ENCODE data around the gene ADAT3. TPM values are rescaled to one million over a fixed set of nuclear protein-coding genes. Genes with fewer than 3 reads are reported as not detected.

The ADAT3 gene
- total and polyA plus RNA-seq, 2 of the 4 experiments (the other 2 are of a cell fraction), result 0.36 to 2.8 TPM

- TF ChIP-seq RAD21 (IDR thresholded peaks at IDR 0.05; ENCODE audit: low read length), result no peak
These were observed 44.2 kb upstream of the ADAT3 start (continued) for GRCh38 chr19:1860821-1861598.

DNA sequence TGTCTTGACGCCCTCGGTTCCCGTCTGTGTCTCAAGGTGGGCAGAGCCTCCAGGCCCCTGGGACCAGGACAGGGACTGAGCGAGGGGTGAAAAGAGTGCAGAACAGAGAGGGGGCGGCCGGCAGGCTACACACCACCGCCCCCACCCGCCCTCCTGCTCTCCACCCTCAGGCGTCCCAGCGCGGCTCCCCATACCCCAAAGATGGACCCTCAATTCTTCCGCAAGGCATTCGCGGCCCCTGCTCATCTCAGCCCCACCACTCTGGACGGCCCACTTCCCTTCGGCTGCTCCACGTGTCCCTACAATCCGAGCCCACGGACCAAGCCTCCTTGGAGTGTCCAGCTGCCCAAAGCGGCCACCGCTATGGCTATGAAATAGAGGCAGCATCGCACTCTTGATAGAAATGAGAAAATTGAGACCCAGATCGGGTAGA, 43.6 kb upstream of the ADAT3 start:
- no TSS peak for BruUV-seq (replicated peaks)
- intact Hi-C loops (cut with micrococcal nuclease), result no loop called here
- peak overlapping the region; percentile 54 for H2AK5ac ChIP-seq (ENCODE audit: low read depth, low read length)
- no peak for DNase-seq
- peaks cover 37% of the 10 kb centered on the region for H3K4me1 ChIP-seq (ENCODE audit: control insufficient read depth, insufficient read depth, low read length)
- 0 out of 2 replicates have a peak overlapping the region, but pooled peaks have one; percentile 21 for H4K91ac ChIP-seq (ENCODE audit: insufficient read depth, low read depth, low read length)
- peak overlapping the region; percentile 50 for H3K23ac ChIP-seq (ENCODE audit: low read depth, low read length)
- POLR2A ChIA-PET (ENCODE audit: unreplicated experiment), result no interaction called here
- H2BK120ac ChIP-seq (ENCODE audit: low read depth, low read length), result no peak overlapping the region
- H3K79me1 ChIP-seq (ENCODE audit: low read depth in 1 of 2, low read length in 2 of 2), result peaks cover 5 to 63% of the 10 kb centered on the region in 2 experiments; a peak in 3 of 4 replicates
- CTCF ChIA-PET, result no interaction called here
- H3K4ac ChIP-seq (ENCODE audit: low read depth, low read length), result peak overlapping the region; percentile 58
- H4K20me1 ChIP-seq (ENCODE audit: insufficient read depth, low read length), result peaks cover 61% of the 10 kb centered on the region
- peak overlapping the region; percentile 98 for H3K4me3 ChIP-seq (ENCODE audit: insufficient read depth, low read depth, low read length)
- no peak overlapping the region; the same call in 1 of the 2 replicates for H3K56ac ChIP-seq (ENCODE audit: extremely low read depth, insufficient read depth, low read length)
- H3K9me1 ChIP-seq (ENCODE audit: insufficient read depth, low read length), result peaks cover under 1% of the 10 kb centered on the region; the same call in 1 of the 2 replicates
- H3K36me3 ChIP-seq (ENCODE audit: control insufficient read depth, insufficient read depth, low read length), result no peaks in the 10 kb centered on the region
- TF ChIP-seq SMC3 (IDR thresholded peaks at IDR 0.05; ENCODE audit: low read depth, low read length) (no peak), CEBPB (IDR thresholded peaks at IDR 0.05; ENCODE audit: low read depth, low read length) (no peak), RAD21 (IDR thresholded peaks at IDR 0.05; ENCODE audit: low read length) (no peak), FOS (IDR thresholded peaks at IDR 0.05; ENCODE audit: low read depth, low read length) (no peak), MXI1 (IDR thresholded peaks at IDR 0.05; ENCODE audit: borderline replicate concordance, low read depth, low read length) (peak; percentile 92), MAZ (IDR thresholded peaks at IDR 0.05; ENCODE audit: borderline replicate concordance, low read depth, low read length) (no peak)
- TF ChIP-seq, protein P1, sequence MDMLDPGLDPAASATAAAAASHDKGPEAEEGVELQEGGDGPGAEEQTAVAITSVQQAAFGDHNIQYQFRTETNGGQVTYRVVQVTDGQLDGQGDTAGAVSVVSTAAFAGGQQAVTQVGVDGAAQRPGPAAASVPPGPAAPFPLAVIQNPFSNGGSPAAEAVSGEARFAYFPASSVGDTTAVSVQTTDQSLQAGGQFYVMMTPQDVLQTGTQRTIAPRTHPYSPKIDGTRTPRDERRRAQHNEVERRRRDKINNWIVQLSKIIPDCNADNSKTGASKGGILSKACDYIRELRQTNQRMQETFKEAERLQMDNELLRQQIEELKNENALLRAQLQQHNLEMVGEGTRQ (IDR thresholded peaks at IDR 0.05; ENCODE audit: low read depth, low read length), result peak; percentile 41; the same call in 1 of the 2 replicates
- peak overlapping the region; percentile 84 for H3K9ac ChIP-seq (ENCODE audit: low read depth, low read length)
- no peak overlapping the region for H2BK15ac ChIP-seq (ENCODE audit: low read depth, low read length)
- H3K4me2 ChIP-seq (ENCODE audit: low read depth, low read length), result peak overlapping the region; percentile 77
- no peak overlapping the region for H4K5ac ChIP-seq (ENCODE audit: low read depth, low read length)
- no peak overlapping the region for H2BK20ac ChIP-seq (ENCODE audit: low read depth, low read length)
- H3K18ac ChIP-seq (ENCODE audit: low read depth, low read length), result no peak overlapping the region
- no peak for ATAC-seq (ENCODE audit: low read depth)
- no peaks in the 10 kb centered on the region for H3K9me3 ChIP-seq (ENCODE audit: control insufficient read depth, insufficient read depth, low read length)
- WGBS, 2 experiments (ENCODE audit: extremely low coverage in 2 of 2, insufficient read length in 1 of 2), result no CpG with 5 or more reads among the region's 23 CpGs
- peak overlapping the region; percentile 0 for H3K14ac ChIP-seq (replicated peaks; ENCODE audit: low read depth, low read length)
- H4K8ac ChIP-seq (ENCODE audit: low read depth in 2 of 2, low read length in 2 of 2), result no peak overlapping the region
- no peaks in the 10 kb centered on the region for H3K27me3 ChIP-seq (ENCODE audit: control insufficient read depth, insufficient read depth, low read length)
- H2BK5ac ChIP-seq (ENCODE audit: low read depth, low read length, poor library complexity, severe bottlenecking), result no peak overlapping the region
- peak overlapping the region; percentile 68 for H3K27ac ChIP-seq (ENCODE audit: insufficient read depth, low read length)
- H2AFZ ChIP-seq (replicated peaks; ENCODE audit: low read length, poor library complexity), result peak overlapping the region; percentile 56
- dilution Hi-C loops (cut with HindIII; ENCODE audit: low sequenced_read_pairs, unreplicated experiment), result no loop called here
- in situ Hi-C loops (cut with MboI; ENCODE audit: low sequenced_read_pairs), result no loop called here
- H2AK9ac ChIP-seq (replicated peaks; ENCODE audit: low read depth, low read length, poor library complexity), result peak overlapping the region; percentile 94

Data from IMR-90 (cell line).